Esophagus (tissue), 2 donors: ENCODE measurements around the gene RPS6KL1. TPM values are rescaled to one million over a fixed set of nuclear protein-coding genes. Genes with fewer than 3 reads are reported as not detected.

ENCODE experiments used
- H3K27ac ChIP-seq, 2 donors: one replicate each; pipeline ENCODE4 v1.5.1; 2013; ENCODE audit warnings: low read depth in 2 of 2, mild to moderate bottlenecking in 2 of 2, inconsistent platforms in 1 of 2, low read length in 1 of 2, moderate library complexity in 1 of 2
- H3K27me3 ChIP-seq, 2 donors: one replicate each; pipeline ENCODE4 v1.6.1; 2013; ENCODE audit warnings: low read length in 2 of 2, control low read depth in 1 of 2, mild to moderate bottlenecking in 1 of 2; ENCODE audit not compliant: insufficient read depth in 2 of 2, control insufficient read depth in 1 of 2
- H3K36me3 ChIP-seq, 2 donors: one replicate each; pipeline ENCODE4 v1.6.1; 2013; ENCODE audit warnings: low read length in 1 of 2; ENCODE audit not compliant: control insufficient read depth in 2 of 2, insufficient read depth in 2 of 2
- H3K4me1 ChIP-seq, 2 donors: one replicate each; pipeline ENCODE4 v1.6.1; 2013; ENCODE audit warnings: low read length in 1 of 2; ENCODE audit not compliant: control insufficient read depth in 2 of 2, insufficient read depth in 2 of 2
- H3K4me3 ChIP-seq, 2 donors: one replicate each; pipeline ENCODE4 v1.5.1; 2013; ENCODE audit warnings: low read length in 2 of 2, mild to moderate bottlenecking in 2 of 2, low read depth in 1 of 2, moderate library complexity in 1 of 2
- H3K9me3 ChIP-seq, 2 donors: one replicate each; pipeline ENCODE4 v1.6.1; 2013; ENCODE audit warnings: mild to moderate bottlenecking in 2 of 2, low read depth in 1 of 2, low read length in 1 of 2, moderate library complexity in 1 of 2; ENCODE audit not compliant: control insufficient read depth in 2 of 2, insufficient read depth in 1 of 2
- WGBS, 2 donors: extraction: QIAGEN DNeasy Blood & Tissue Kit; methylation state at CpG; one replicate each; pipeline ENCODE4 v1.1.7; 2013; 5-methylcytosine and 5-hydroxymethylcytosine counted together
- polyA plus RNA-seq, 2 donors: library from polyadenylated mRNA; stranded (reverse); fragments of 200-250 nt; gene quantifications; one replicate each; pipeline ENCODE4 v1.2.3, GENCODE V29; 2013
- donor health status: healthy with polysubstance abuse.
- donor health status: Bipolar disorder and iron deficiency.

Gene RPS6KL1
- polyA plus RNA-seq, 2 donors: 2.8 to 3.0 TPM

GRCh38 chr14:74952697-74953484 is 29.8 kb upstream of the RPS6KL1 start:
- WGBS, 2 donors: 57 to 72% methylated on average over 16 to 18 of the region's 18 CpGs
- Histone ChIP-seq H3K27ac (no peak overlapping the region), H3K4me3 (no peak overlapping the region), H3K9me3 (no peaks in the 10 kb centered on the region), H3K36me3 (no peaks in the 10 kb centered on the region), H3K4me1 (peaks cover 4 to 22% of the 10 kb centered on the region in 2 donors), H3K27me3 (no peaks in the 10 kb centered on the region)

DNA sequence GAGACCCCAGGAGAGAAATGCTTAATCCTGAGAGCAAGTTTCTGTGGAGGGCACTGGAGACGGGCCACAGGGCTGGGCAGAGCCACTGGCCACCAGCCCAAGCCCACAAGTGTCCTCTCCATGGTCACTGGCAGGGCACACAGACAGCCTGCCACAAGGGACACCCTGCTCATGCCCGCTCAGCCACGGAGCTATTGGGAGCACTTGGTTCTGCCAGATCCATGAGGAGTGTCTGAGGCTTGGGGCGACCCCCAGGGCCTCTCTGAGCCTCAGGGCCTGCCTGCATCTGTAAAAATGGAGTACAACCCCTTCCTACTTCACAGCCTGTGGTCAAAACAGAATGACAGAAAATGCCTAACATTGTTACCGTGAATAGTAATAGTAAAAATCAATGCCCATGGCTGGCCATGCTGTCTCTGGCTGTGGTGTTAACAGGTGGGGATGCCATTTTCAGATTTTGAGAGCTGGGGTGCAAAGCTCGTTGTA is 29.2 kb upstream of the RPS6KL1 start:
- Histone ChIP-seq H3K4me1 (peaks cover 4 to 27% of the 10 kb centered on the region in 2 donors), H3K9me3 (no peaks in the 10 kb centered on the region), H3K4me3 (no peak overlapping the region), H3K36me3 (no peaks in the 10 kb centered on the region), H3K27ac (no peak overlapping the region), H3K27me3 (no peaks in the 10 kb centered on the region)
- 84 to 87% methylated on average over 6 of the region's 6 CpGs for WGBS, 2 donors

DNA sequence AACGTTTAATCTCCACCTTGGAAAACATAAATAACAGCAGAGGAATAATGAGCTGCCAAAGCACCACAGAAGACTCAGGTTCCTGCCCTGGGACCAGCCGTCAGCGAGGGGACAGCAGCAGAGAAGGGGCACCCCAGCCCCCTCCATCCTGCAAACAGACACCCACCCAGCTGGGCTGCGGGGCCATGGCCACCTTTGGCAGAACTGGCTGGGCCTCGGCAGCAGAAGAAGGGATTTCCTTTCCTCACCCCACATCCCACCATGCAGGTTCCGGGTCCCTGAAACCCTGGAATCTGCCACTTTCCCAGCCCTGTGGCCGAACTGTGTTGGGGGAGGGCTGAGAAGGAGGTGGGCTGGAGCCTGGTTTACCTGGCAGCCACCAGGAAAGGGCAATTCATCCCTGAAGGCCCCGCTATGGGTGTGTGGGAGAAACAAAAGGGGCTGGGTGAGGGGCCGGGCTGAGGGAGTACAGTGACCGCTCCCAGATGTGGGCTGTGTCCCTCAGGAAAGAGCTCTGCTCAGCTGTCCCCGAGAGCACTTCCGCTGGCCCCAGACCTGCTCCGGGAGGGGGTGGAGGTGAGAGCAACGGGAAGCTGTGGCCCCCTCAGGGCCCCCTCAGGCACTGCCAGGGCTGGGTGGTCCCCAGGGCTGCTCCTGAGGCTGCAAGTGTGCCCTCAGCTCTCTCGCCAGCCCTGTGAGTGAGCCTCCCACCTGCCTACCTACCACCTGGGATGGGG is 28.6 kb upstream of the RPS6KL1 start:
- no peak overlapping the region for H3K4me3 ChIP-seq
- no peaks in the 10 kb centered on the region for H3K9me3 ChIP-seq
- H3K27me3 ChIP-seq: no peaks in the 10 kb centered on the region
- H3K4me1 ChIP-seq: peaks cover 4 to 30% of the 10 kb centered on the region in 2 donors
- H3K36me3 ChIP-seq: no peaks in the 10 kb centered on the region
- 77 to 82% methylated on average over 15 of the region's 15 CpGs for WGBS, 2 donors
- no peak overlapping the region for H3K27ac ChIP-seq

GRCh38 chr14:74950795-74951442 is 27.9 kb upstream of the RPS6KL1 start:
- 70 to 86% methylated on average over 9 of the region's 9 CpGs for WGBS, 2 donors
- no peak overlapping the region for H3K4me3 ChIP-seq
- no peak overlapping the region for H3K27ac ChIP-seq
- no peaks in the 10 kb centered on the region for H3K27me3 ChIP-seq
- no peaks in the 10 kb centered on the region for H3K9me3 ChIP-seq
- no peaks in the 10 kb centered on the region for H3K36me3 ChIP-seq
- H3K4me1 ChIP-seq: peaks cover 4 to 30% of the 10 kb centered on the region in 2 donors

- H3K27ac ChIP-seq: no peak overlapping the region
- H3K36me3 ChIP-seq: no peaks in the 10 kb centered on the region
- H3K9me3 ChIP-seq: no peaks in the 10 kb centered on the region
- WGBS, 2 donors: 83 to 86% methylated on average over 17 of the region's 17 CpGs
- H3K27me3 ChIP-seq: no peaks in the 10 kb centered on the region
- no peak overlapping the region for H3K4me3 ChIP-seq
- H3K4me1 ChIP-seq: peaks cover 4 to 25% of the 10 kb centered on the region in 2 donors
Observed at GRCh38 chr14:74949859-74950573, 27.0 kb upstream of the RPS6KL1 start.

GRCh38 chr14:74949191-74949601 is 26.1 kb upstream of the RPS6KL1 start:
- WGBS, 2 donors: 89 to 91% methylated on average over 16 of the region's 16 CpGs
- H3K27ac ChIP-seq: no peak overlapping the region
- H3K4me1 ChIP-seq: peaks cover 2 to 22% of the 10 kb centered on the region in 2 donors

DNA sequence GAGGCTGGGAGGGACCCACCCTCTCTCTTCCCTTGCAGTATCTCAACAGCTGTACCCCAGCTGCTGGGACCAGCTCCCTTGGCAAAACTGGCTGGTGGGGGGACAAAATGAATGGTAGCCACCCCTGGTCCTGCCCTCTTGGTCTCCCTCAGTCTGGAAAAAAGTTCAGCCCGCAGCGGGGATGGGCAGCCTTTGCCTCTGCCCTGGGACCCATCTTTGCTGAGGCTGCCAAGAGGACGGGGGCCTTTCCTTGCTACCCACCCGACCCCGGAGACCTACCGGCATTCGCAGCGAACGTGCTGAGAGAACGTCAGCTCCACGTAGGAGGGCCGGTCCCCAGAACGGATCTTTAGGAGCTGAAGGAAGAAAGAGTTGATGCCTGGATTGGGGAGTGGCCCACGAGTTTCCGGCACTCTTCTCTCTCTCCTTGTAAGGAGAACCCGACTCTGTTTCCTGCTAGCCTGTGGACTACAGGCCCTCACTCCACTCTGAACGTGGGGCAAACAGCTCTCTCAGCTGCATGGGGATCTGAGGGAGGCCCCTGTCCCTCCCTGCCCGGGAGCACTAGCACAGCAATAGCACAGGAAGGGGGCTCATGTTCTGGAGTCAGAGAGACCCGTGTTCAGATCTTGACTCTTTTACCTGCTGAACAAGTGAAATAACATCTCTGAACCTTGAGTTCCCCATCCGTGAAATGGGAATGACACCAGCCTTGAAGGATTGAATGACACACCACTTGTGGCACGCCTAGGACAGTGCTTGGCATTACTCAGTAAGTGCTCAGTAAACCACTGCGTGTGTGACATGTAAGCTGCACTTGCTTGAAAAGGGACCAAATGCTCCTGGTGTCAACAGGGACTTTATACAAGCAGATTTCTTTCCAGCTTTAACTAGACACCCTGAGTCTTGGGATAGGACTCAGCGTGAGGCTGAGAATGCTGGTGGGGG is 25.4 kb upstream of the RPS6KL1 start:
- Histone ChIP-seq H3K36me3 (no peaks in the 10 kb centered on the region), H3K27me3 (no peaks in the 10 kb centered on the region), H3K4me3 (no peak overlapping the region), H3K9me3 (no peaks in the 10 kb centered on the region), H3K4me1 (peaks cover 0 to 17% of the 10 kb centered on the region in 2 donors), H3K27ac (peak overlapping the region; percentile 24 to 26)
- WGBS, 2 donors: 47 to 71% methylated on average over 23 of the region's 23 CpGs

More at GRCh38 chr14:74949191-74949601, 26.1 kb upstream of the RPS6KL1 start:
- Histone ChIP-seq H3K36me3 (no peaks in the 10 kb centered on the region), H3K9me3 (no peaks in the 10 kb centered on the region), H3K27me3 (no peaks in the 10 kb centered on the region), H3K4me3 (no peak overlapping the region)

DNA sequence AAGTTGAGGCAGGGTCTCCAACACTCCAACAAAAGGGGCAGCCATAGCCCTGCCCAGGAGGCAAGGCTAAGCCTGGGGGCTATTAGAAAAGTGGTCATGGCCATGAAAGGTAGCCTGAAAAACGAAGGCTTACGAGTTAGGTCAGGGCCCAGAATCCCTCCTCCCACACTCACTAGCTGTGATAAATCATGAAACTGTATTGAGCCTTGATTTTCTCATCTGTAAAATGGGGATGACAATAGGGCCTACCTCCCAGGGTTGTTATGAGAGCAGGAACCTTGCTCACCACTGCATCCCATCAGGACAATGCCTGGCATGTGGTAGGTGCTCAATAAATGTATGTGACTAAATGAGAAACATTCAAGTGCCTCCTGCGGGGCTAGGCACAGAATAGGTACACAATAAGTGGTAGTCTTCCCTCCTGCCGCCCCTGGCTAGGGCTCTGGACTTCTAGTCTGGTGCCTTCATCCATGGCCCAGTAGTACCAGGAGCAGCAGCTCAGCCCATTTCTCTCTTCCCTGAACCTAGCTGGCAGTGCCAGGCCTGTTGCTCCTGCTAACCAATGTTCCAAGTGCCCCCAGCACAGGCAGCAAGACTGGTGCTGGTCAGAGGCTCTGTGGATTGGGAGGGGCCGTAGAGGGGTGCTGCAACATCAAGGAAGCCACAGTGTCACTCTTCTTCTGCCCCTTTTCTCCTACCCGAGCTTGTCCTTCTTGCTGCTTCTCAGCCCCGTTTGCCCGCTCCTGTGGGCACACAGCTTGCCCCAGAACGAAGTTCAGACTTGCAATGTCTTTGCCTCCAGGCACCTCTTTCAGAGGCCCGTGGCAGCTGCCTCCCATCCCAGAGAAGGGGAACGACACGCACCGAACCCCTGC is 24.5 kb upstream of the RPS6KL1 start:
- 55 to 68% methylated on average over 13 of the region's 13 CpGs for WGBS, 2 donors
- peaks cover 0 to 9% of the 10 kb centered on the region in 2 donors for H3K4me1 ChIP-seq
- peak overlapping the region; percentile 24 to 29 for H3K27ac ChIP-seq
- H3K4me3 ChIP-seq: no peak overlapping the region
- H3K27me3 ChIP-seq: no peaks in the 10 kb centered on the region
- H3K9me3 ChIP-seq: no peaks in the 10 kb centered on the region
- H3K36me3 ChIP-seq: no peaks in the 10 kb centered on the region
